ENCODE data around the gene FAM174B.

DNA sequence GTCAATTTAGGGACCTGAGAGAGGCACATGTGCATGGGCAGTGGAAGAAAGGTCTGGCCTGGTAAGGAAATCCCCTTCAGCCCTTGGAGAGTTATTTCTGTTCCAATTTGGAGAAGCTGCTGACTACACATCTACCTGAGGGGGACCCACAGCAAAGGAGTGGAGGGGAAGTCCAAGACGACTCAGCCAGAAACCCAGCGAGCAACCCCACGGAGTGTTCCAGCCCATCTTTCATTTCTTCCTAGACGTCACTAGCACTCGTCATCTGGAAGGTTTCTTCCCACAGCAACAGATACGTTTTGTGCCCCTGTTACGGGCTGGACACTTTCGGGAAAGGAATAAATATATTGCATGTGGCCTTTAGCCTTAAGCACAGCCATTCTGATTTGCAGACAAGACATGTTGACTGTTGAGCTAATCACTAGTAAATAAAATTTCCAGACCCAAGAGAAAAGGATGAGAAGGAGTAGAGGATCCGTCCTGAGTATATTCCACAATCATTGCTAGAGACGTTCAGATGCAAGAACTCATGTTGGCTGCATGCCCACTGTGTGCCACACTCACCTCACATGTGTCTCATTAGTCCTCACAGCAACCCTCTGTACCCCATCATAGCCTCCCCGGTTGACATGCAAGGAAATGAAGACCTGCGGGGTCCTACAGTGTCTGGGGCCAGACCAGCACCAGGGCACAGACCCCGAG lies 7.8 kb upstream of the FAM174B start:
- TF ChIP-seq, protein P1, sequence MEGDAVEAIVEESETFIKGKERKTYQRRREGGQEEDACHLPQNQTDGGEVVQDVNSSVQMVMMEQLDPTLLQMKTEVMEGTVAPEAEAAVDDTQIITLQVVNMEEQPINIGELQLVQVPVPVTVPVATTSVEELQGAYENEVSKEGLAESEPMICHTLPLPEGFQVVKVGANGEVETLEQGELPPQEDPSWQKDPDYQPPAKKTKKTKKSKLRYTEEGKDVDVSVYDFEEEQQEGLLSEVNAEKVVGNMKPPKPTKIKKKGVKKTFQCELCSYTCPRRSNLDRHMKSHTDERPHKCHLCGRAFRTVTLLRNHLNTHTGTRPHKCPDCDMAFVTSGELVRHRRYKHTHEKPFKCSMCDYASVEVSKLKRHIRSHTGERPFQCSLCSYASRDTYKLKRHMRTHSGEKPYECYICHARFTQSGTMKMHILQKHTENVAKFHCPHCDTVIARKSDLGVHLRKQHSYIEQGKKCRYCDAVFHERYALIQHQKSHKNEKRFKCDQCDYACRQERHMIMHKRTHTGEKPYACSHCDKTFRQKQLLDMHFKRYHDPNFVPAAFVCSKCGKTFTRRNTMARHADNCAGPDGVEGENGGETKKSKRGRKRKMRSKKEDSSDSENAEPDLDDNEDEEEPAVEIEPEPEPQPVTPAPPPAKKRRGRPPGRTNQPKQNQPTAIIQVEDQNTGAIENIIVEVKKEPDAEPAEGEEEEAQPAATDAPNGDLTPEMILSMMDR (conservative IDR thresholded peaks at IDR 0.05 in 1 of 2, IDR thresholded peaks at IDR 0.05 in 1 of 2; ENCODE audit: extremely low read depth in 1 of 2, insufficient read depth in 1 of 2, low read depth in 1 of 2, low read length in 2 of 2): no peak
- no peak for TF ChIP-seq EZH2 (IDR thresholded peaks at IDR 0.05; ENCODE audit: borderline replicate concordance, low read length)
